SW 1271 (cell line): ENCODE results near the gene TMEM164.

Experiments used
- DNase-seq, 2 experiments: peaks; one replicate each; lab custom pipeline; 2025; lab: John Stamatoyannopoulos, UW

Gene TMEM164

GRCh38 chrX:110081320-110081719 lies 78.4 kb downstream of the TMEM164 start:
- DNase-seq = no peak

GRCh38 chrX:110081740-110082139 lies 78.8 kb downstream of the TMEM164 start:
- DNase-seq = no peak

GRCh38 chrX:110082161-110082560 lies 79.2 kb downstream of the TMEM164 start:
- DNase-seq = no peak

- no peak for DNase-seq
Measured at GRCh38 chrX:110086162-110086915, 83.4 kb downstream of the TMEM164 start.

DNA sequence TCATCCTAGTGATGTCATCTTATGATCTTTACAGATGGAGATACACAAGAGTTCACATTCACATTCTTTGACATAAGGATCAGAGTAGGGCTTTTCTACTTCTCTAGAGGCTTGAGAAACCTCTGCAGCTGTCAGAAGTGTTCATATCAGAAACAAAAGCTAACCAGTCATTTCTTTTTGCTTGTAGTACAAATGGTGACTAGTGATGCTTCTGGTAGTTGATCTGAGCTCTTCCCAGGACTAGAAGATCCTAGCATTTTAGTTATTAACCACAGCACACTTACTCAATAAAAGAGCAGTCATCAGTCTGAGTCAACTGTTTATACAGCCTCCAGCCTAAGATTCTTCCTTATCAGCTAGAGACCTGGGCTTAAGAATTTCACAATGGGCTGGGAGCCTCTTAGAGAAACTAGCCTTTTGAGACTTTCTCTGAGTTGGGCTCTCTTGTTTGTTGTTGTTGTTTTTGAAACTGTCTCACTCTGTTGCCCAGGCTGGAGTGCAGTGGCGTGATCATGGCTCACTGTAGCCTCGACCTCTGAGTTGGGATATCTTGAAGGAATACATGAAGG lies 84.1 kb downstream of the TMEM164 start:
- DNase-seq = peak; percentile 48 to 72

DNA sequence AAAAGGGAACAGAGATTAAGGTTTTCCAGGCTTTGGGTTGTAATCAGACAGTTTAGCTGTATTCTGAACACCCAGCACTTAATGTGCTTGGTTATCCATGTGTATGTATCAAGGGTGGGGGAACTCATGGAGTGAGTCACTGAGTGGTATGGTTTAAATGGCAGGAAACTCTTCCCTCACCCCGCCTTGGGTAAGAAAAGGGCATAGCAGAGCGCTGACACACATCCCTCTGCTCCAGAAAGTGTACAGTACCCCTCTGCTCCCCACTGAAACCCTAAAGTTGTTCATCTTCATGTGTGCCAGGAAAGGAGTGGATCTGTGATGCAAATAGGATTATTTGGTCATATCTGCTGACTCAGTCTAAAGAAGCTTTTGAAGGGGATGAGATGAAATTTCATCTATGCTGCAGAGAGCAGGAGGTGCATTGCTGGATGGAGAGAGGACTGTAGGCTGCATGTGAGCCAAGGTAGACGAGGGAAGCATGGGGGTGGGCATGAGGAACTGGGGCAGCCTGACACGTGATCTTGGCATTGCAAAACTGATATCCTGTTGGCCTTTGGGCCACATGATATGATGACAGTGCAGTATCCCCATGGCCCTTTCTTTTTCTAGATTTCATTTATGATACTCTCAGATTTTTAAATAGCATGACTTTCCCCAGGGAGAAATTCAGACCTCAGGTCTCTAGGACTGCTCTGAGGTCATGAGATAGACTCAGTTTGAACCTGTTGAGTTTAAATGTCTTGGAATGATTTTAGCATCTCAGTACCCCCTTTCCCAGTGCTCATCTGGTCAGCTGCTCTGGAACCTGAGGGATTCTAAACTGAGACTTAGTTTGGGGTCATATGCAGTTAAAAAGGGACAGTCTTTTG lies 84.8 kb downstream of the TMEM164 start:
- DNase-seq = peak; percentile 65 to 81

DNA sequence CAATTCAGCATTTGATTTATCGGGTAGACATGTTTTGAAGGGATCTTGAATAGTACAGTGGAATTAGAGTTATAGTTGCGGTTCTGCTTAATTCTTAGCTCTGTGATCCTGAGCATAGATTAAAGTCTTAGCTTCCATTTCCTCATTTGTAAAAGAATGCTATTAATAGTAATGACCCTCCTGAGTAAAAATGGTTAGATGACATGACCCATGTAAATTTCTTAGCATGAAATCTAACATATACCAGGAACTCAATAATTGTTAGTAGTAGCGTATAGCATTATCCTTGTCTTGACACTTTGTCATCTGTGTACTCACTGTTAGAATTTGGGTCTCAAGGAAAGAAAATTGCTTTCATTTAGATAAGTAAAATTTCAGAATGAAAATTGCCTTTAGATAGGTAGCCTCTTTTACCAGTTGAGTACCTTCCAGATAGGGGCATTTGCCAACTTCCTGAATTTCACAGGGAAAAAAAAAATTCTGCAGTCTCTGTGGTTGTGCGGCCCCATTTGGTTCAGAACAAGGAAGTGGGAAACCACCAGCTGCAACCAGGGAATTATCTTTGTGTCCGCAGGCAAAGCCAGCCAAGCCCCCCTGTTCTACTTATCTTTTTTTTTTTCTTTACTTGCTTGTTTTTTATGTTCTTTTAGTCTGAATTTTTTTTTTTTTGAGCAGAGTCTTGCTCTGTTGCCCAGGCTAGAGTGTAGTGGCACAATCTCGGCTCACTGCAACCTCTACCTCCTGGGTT lies 86.9 kb downstream of the TMEM164 start:
- no peak for DNase-seq

GRCh38 chrX:110097920-110098319 lies 95.0 kb downstream of the TMEM164 start:
- DNase-seq = no peak

DNA sequence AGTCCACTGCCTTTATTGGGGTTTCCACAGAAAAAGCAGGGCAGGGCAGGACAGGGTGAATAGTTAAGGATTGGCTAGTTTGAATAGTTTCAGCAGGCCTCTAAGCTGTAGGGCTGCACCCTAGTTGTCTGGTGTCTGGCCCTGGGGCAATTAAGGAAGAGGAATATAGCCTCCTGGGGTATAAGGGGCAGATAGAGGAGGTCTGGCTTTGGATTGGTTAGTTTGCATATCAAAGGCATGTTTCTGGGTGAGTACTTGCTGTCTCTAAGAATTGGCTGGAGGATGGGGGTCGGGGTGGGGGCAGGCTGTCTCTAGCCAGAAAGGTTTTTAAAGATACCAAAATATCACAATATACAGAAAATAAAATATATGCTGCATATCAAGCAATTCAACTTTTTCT lies 100.4 kb downstream of the TMEM164 start:
- DNase-seq = no peak

GRCh38 chrX:110104078-110104477 lies 101.2 kb downstream of the TMEM164 start:
- DNase-seq = no peak

DNA sequence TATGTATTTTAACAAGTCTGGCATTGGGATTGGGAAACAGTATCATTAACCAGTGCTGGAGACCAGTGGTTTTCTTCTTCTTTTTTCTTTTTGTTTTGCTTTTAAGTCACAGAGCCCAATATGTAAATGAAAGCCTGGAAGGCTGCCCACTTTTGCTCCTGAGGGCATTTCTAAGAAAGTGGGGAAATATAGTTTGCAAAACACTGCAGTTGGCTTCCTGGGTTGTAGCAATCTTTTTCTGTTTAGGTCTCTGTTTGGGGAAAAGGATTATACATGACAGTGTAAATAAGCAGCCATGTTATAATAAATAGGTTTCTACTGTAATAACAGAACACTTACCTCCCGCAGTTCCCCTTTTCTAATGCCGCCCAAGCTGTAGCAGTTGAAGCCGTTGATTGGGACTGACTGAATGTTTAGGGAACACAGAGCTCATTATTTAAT lies 105.5 kb downstream of the TMEM164 start:
- no peak for DNase-seq

- no peak for DNase-seq
Measured at GRCh38 chrX:110114260-110114776, 111.4 kb downstream of the TMEM164 start.

- no peak for DNase-seq
Measured at GRCh38 chrX:110116066-110116980, 113.4 kb downstream of the TMEM164 start.

DNA sequence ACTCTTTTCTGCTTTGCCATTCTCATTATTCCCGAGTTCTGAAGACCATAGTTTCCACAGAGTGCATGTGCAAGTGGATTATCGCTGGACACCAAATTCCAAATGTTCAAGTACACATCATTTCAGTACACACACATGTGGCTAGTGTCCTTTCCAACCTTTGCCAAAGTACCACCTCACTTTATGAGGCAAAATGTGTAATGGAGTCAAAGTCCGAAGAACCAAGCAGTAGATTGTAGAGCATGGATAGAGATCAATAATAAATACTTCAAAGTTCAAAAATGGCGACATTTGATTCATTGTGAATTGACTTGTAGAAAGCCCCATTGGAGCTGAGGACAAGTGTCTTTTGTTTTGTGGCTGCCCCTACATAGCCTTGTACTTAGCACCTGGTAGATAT lies 115.6 kb downstream of the TMEM164 start:
- DNase-seq = no peak

DNA sequence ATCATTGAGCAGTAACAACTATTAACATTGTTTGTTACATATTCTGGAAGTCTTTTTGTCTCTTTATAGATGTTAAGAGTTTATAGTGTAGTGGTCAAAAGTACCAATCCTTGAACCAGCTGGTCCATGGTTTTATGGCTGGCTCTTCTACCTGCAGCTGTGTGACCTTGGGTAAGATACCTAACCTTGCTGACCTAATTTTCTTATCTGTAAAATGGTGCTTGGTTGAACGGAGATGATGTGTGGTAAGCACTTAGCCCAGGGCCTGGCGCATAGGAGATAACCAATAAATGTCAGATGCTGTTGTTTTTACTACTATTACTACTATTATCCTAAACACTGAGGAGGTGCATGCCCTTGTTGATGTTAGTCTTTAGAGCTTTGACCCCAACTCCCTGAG lies 116.6 kb downstream of the TMEM164 start:
- no peak for DNase-seq

DNA sequence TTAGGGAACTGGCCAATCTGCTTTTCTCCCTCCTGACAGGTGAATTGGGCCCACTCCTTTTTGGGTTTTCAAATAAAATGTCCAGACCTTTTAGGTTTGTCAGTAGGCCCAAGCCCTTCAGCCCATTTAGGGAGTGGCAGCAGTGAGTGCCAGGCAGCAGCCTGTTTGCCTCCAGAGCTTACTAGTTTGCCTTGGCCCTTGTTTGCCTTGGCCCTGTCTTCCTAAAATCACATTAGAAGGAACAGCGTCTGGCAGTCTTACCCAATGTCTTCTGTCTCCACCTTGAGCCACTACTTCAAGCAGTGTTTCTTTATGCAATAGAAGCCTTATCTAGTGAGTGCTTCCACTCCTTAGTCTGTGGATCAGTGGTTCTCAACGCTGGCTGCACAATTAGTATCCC lies 117.1 kb downstream of the TMEM164 start:
- DNase-seq = no peak

DNA sequence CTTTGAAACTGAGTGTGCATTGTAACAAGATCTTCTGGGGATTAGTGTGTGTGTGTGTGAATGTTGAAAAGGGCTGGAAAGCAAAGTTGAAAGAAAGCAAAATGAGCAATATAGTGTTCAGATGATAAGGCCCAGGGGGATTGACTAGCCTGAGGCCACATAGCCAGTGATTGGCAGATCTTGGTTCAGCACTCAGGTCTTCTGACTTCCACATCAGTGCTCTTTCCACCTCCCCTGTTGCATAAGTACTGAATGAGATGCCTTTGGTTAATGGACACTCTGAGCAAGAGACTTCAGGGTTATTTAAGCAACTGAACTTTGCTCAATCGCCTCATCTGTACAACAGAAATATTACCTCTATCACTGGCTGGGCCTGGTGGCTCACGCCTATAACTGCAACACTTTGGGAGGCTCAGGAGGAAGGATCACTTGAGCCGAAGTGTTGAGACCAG lies 120.4 kb downstream of the TMEM164 start:
- DNase-seq = no peak

- DNase-seq = no peak
Measured at GRCh38 chrX:110125446-110126162, 122.7 kb downstream of the TMEM164 start.

DNA sequence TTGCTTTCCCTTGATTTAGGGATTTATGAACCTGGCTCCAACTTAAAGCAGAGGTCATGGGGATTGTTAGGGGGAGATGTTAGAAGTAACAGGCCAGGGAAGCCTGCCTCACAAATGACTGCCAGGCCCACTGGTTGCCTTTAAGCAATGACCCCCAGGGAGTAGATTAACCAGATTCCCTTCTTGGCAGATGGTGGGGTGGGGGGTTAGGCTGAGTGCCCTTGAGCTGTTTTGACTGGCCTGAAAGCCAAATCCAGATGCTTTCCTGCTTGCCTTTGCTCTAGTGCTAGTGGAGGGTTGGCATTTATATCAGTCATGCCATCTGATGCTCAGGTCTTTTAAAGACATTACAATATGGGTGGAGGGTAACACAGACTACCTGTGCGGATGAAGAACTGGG lies 128.1 kb downstream of the TMEM164 start:
- no peak for DNase-seq
